GM15510 (cell line): ENCODE data around the gene SIAH2.

ENCODE experiments used
- POLR2A ChIP-seq: IDR thresholded peaks from 3 replicates; pipeline ENCODE4 v1.6.1; 2011; ENCODE audit warnings: borderline replicate concordance; ENCODE audit not compliant: insufficient read length; ENCODE audit errors: extremely low read depth

SIAH2 gene

GRCh38 chr3:150783920-150784746 lies 21.2 kb upstream of the SIAH2 start:
- TF ChIP-seq POLR2A = no peak

DNA sequence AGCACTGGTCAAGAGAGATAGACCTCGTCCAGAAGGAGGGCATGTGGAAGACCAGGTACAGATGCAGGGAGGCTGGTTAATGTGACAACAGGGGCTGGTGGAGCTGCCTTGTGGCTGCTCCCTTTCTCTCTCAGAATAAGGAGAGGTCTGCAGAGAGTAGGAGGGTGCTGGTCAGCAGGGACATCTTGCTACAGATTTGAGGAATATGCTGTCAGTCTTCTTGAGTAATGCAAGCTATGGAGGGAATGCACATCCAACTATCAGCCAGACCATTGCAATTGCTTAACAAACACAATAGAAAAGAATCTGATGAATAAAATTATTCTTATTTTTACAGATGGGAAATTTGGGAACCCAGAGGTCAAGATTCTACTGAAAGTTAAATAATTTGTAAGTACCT lies 20.3 kb upstream of the SIAH2 start:
- TF ChIP-seq POLR2A = no peak

GRCh38 chr3:150779402-150779858 lies 16.5 kb upstream of the SIAH2 start:
- TF ChIP-seq POLR2A = no peak

- no peak for TF ChIP-seq POLR2A
Measured at GRCh38 chr3:150778793-150779401, 15.9 kb upstream of the SIAH2 start.

GRCh38 chr3:150775001-150775599 lies 12.1 kb upstream of the SIAH2 start:
- no peak for TF ChIP-seq POLR2A

- no peak for TF ChIP-seq POLR2A
Measured at GRCh38 chr3:150773616-150774192, 10.7 kb upstream of the SIAH2 start.

GRCh38 chr3:150771600-150771999 lies 8.6 kb upstream of the SIAH2 start:
- no peak for TF ChIP-seq POLR2A

DNA sequence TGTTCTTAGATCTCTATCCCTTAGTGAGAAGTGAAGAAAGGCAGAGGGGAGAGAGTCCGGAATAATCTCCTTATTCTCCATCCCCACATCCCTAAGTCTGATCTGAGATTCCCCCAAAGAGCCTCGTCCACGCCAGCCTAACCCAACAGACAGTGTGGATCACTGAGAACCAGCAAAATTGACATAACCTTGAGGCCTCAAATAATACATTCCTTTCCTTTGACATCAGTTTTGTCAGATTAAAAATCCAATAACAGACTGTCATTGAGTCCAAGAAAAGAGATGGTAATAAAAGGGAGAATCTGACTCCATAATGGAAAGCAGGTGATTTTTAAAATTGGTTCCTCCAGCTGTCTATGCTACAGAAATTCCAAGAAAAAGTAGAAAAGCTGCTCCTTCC lies 7.7 kb upstream of the SIAH2 start:
- no peak for TF ChIP-seq POLR2A

- TF ChIP-seq POLR2A = no peak
Measured at GRCh38 chr3:150766742-150767141, 3.8 kb upstream of the SIAH2 start.

DNA sequence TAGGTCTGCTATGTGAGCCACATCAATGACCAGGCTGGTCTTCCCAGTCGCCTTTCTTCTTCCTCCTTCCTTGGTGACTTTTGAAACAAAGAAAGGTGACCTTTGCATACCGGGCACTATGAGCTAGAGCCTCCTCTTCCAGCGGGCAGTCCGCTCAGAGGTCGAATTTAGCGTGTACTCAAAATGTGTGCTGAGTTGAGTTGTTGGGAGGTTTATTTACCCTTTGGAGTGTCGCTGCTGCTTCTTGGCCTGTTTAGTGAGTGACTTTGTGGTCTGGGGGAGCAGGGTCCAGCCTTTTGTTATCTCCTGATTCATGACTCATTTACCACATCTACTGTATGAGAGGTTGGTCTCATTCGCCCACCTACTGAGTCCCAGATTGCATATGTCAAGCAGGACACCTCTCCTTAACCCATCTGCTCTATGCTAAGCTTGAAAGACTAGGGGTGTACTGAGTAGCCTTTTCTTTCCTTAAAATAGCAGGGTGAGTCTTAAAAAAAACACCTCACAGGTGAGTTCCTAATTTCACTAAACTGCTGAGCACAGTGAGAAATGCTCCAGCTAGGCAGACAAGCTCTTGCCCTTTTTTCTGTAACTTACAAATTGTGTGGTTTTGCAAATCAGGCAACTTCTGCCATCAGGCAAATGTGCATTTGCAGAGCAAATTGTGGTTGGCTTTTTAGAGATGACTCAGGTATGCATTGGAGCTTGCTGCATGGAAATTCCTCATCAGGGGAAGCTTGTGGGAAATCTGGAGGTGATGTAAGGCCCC lies 3.2 kb upstream of the SIAH2 start:
- TF ChIP-seq POLR2A = no peak

DNA sequence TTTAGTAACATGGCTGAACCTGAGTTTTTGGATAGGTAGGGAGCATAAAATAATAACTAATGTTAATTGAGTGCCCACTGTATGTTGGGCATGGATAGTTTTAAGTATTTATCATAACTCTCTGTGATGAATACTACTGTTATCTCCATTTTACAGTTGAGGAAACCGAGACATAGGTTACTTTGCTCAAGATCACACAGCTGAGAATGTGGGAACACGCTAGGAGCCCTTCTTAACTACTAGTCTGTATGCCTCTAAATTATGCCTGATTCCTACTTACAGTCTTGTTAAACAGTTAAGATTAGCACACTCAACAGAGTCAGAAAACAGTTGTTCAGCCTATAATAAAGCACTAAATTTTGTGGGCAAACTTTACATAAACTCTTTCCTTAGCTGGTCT lies 2.0 kb upstream of the SIAH2 start:
- TF ChIP-seq POLR2A = no peak

DNA sequence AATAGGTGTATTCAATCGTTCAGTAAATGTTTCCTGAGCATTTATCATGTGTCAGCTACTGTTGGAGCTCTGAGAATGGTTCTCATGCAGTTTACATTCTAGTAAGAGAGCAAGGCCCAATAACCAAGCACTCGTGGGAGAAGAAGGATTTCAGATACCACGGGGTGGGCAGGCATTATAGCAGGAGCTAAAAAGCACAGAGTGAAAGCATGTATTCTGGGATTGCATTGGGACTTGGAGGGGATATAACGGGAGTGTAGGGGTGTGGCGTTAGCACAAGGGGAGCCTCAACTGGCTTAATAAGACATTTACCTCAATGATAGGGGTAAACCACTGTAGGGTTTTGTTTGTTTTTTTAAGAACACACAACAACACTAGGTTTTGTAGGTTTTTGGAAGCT lies 1.6 kb upstream of the SIAH2 start:
- no peak for TF ChIP-seq POLR2A

DNA sequence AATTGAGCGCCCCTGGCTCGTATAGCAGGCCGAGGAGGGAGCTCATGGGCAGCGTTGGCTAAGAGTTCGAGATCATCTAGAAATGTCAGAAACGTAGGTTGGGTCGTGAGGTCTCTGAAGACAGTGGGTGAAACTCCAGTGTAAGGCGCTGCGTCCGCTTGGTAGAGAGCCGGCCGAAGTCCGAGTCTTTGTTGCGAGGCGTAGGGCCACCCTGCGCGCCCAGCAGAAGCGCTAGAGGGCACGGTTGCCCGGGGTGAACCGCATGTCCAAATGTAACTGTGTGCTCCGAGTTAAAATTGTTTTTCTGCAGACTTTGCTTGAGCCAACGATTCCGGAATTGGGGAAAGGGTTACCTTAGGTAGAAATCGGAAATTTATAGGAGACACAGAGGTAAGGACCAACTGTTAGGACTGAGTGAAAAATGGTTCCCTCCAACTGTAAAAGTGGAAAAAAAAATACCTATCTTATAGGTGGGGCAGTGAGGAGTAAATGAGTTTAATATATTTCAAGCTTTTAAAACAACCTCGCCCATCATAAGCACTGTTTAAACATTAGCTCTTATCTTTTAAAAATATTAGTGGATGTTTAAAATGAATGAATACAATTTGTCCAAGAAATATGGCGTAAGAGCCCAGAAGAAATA lies 993 bp upstream of the SIAH2 start:
- no peak for TF ChIP-seq POLR2A

DNA sequence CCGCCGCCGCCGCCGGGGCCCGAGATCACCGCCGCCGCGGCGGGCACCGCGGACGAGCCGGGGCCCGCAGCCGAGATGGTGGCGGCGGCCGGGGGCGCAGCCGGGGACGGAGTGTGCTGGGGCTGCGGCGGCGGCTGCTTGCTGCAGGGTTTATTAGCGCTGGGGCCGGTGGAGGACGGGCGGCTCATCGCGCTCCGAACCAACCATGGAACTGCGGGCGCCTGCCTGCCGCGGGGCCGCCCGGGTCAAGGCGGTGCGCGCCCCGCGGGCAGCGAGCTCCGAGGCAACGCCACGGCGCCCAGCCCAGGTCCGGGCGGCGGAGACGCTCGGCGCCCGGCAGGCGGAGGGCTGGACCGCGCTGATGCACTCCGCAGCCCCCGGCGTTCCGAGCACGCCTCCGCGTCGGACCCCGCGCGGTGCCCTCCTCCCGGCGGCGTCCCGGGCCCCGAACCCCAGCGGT lies 277 bp downstream of the SIAH2 start:
- TF ChIP-seq POLR2A = peak; percentile 77
